Endodermal cell (in vitro differentiated cells): ENCODE data around the gene PRKAG2. TPM values are rescaled to one million over a fixed set of nuclear protein-coding genes. Genes with fewer than 3 reads are reported as not detected.

Experiments
- DNase-seq: peaks from one replicate; pipeline ENCODE4 v3.0.0-alpha.2; 2017
- H3K27ac ChIP-seq: 2 replicates; pipeline ENCODE4 v1.5.1; 2013; ENCODE audit warnings: mild to moderate bottlenecking, low read depth, low read length, moderate library complexity
- H3K27me3 ChIP-seq: 2 replicates; pipeline ENCODE4 v1.6.1; 2013; ENCODE audit warnings: mild to moderate bottlenecking, low read length, moderate library complexity; ENCODE audit not compliant: insufficient read depth, control insufficient read depth, poor library complexity, severe bottlenecking
- H3K36me3 ChIP-seq: 2 replicates; pipeline ENCODE4 v1.7.0; 2013; ENCODE audit warnings: mild to moderate bottlenecking, low read length, moderate library complexity; ENCODE audit not compliant: control insufficient read depth, insufficient read depth
- H3K4me1 ChIP-seq: one replicate; pipeline ENCODE4 v1.7.0; 2013; ENCODE audit warnings: low read length; ENCODE audit not compliant: control insufficient read depth, insufficient read depth
- H3K4me3 ChIP-seq: 2 replicates; pipeline ENCODE4 v1.5.1; 2013; ENCODE audit warnings: mild to moderate bottlenecking, low read length, moderate library complexity
- H3K9ac ChIP-seq: 2 replicates; pipeline ENCODE4 v1.6.1; 2013; ENCODE audit warnings: mild to moderate bottlenecking, low read length, moderate library complexity; ENCODE audit not compliant: poor library complexity, severe bottlenecking; ENCODE audit errors: extremely low read depth
- H3K9me3 ChIP-seq: 2 replicates; pipeline ENCODE4 v1.6.1; 2013; ENCODE audit warnings: mild to moderate bottlenecking, low read length, moderate library complexity; ENCODE audit not compliant: control insufficient read depth
- H3K27ac Mint-ChIP-seq: 2 replicates; pipeline ENCODE4 v1.8.0; 2020; ENCODE audit warnings: mixed read lengths
- H3K27me3 Mint-ChIP-seq: 2 replicates; pipeline ENCODE4 v1.8.0; 2021; ENCODE audit warnings: mild to moderate bottlenecking, mixed read lengths; ENCODE audit not compliant: insufficient read depth
- H3K36me3 Mint-ChIP-seq: 2 replicates; pipeline ENCODE4 v1.8.0; 2020; ENCODE audit warnings: low read depth, mixed read lengths
- H3K4me1 Mint-ChIP-seq: 2 replicates; pipeline ENCODE4 v1.8.0; 2020; ENCODE audit warnings: mixed read lengths
- H3K4me3 Mint-ChIP-seq: 2 replicates; pipeline ENCODE4 v1.8.0; 2020; ENCODE audit warnings: mild to moderate bottlenecking, moderate library complexity, mixed read lengths
- H3K9me3 Mint-ChIP-seq: 2 replicates; pipeline ENCODE4 v1.8.0; 2020; ENCODE audit warnings: mild to moderate bottlenecking, mixed read lengths
- CTCF ChIP-seq: fragments of 200-600 bp; sonication (generic); conservative IDR thresholded peaks from 2 replicates; pipeline ENCODE4 v1.5.0; 2021; ENCODE audit warnings: antibody characterized with exemption, mild to moderate bottlenecking
- WGBS, 2 experiments: methylation state at CpG; one replicate each; pipeline versions ENCODE4 v1.1.5 to v1.1.7; 2013; ENCODE audit warnings: missing lambda C conversion rate in 2 of 2, mixed read lengths in 1 of 2; ENCODE audit not compliant: insufficient coverage in 1 of 2, insufficient read length in 1 of 2; 5-methylcytosine and 5-hydroxymethylcytosine counted together
- total RNA-seq, 2 donors: library from RNA; stranded (reverse); fragmentation: NEBNext Ultra II Directional in 1 of 2; extraction: Animal tissue kit (Norgen Biotek cat#: 25700) in 1 of 2; gene quantifications; 2 replicates in 1 of 2; 3 replicates in 1 of 2; pipeline ENCODE4 v1.2.1, GENCODE V29; 2021

The PRKAG2 gene
- total RNA-seq, 2 donors from 2014 or later: 17.2 to 20.7 TPM

GRCh38 chr7:151731022-151731441 lies 145.9 kb downstream of the PRKAG2 start:
- WGBS, 2 experiments: 89 to 92% methylated on average over 8 of the region's 8 CpGs
- Histone ChIP-seq H3K27ac (no peak overlapping the region), H3K4me1 (peaks cover 6% of the 10 kb centered on the region), H3K4me3 (no peak overlapping the region), H3K9me3 (no peaks in the 10 kb centered on the region), H3K27me3 (no peaks in the 10 kb centered on the region), H3K36me3 (no peaks in the 10 kb centered on the region), H3K9ac (no peak overlapping the region)
- TF ChIP-seq CTCF: no peak
- H3K9me3 Mint-ChIP-seq: no peaks in the 10 kb centered on the region
- no peak for DNase-seq
- peaks cover 14% of the 10 kb centered on the region for H3K4me1 Mint-ChIP-seq
- H3K36me3 Mint-ChIP-seq: no peaks in the 10 kb centered on the region
- H3K4me3 Mint-ChIP-seq: no peak overlapping the region
- no peaks in the 10 kb centered on the region for H3K27me3 Mint-ChIP-seq
- no peak overlapping the region for H3K27ac Mint-ChIP-seq

GRCh38 chr7:151730591-151730990 lies 146.3 kb downstream of the PRKAG2 start:
- TF ChIP-seq CTCF: no peak
- Mint-ChIP-seq H3K4me3 (no peak overlapping the region), H3K9me3 (no peaks in the 10 kb centered on the region), H3K4me1 (peaks cover 13% of the 10 kb centered on the region), H3K27me3 (no peaks in the 10 kb centered on the region), H3K27ac (no peak overlapping the region), H3K36me3 (no peaks in the 10 kb centered on the region)
- no peaks in the 10 kb centered on the region for H3K36me3 ChIP-seq
- no peaks in the 10 kb centered on the region for H3K9me3 ChIP-seq
- H3K27ac ChIP-seq: no peak overlapping the region
- no peaks in the 10 kb centered on the region for H3K27me3 ChIP-seq
- WGBS, 2 experiments: 94 to 95% methylated on average over 7 to 9 of the region's 9 CpGs
- peaks cover 6% of the 10 kb centered on the region for H3K4me1 ChIP-seq
- H3K9ac ChIP-seq: no peak overlapping the region
- no peak for DNase-seq
- no peak overlapping the region for H3K4me3 ChIP-seq

GRCh38 chr7:151729521-151729921 lies 147.4 kb downstream of the PRKAG2 start:
- no peak overlapping the region for H3K27ac ChIP-seq
- no peak for DNase-seq
- no peak overlapping the region for H3K9ac ChIP-seq
- no peaks in the 10 kb centered on the region for H3K9me3 ChIP-seq
- no peaks in the 10 kb centered on the region for H3K27me3 ChIP-seq
- H3K36me3 Mint-ChIP-seq: no peaks in the 10 kb centered on the region
- no peak overlapping the region for H3K27ac Mint-ChIP-seq
- no peak overlapping the region for H3K4me3 Mint-ChIP-seq
- H3K4me1 Mint-ChIP-seq: peaks cover 8% of the 10 kb centered on the region
- no peaks in the 10 kb centered on the region for H3K36me3 ChIP-seq
- WGBS, 2 experiments: 96 to 98% methylated on average over 12 to 15 of the region's 15 CpGs
- H3K9me3 Mint-ChIP-seq: no peaks in the 10 kb centered on the region
- H3K27me3 Mint-ChIP-seq: no peaks in the 10 kb centered on the region
- no peak overlapping the region for H3K4me3 ChIP-seq
- peaks cover 6% of the 10 kb centered on the region for H3K4me1 ChIP-seq
- TF ChIP-seq CTCF: no peak
